H1 (cell line): ENCODE measurements around the gene TIMM22. TPM values are rescaled to one million over a fixed set of nuclear protein-coding genes. Genes with fewer than 3 reads are reported as not detected.

Source experiments
- CTCF ChIA-PET: fragments of 300-600 bp; sonication (Branson Sonifier 250); formaldehyde crosslinking; loops from one replicate; lab custom pipeline; 2021; ENCODE audit not compliant: partially characterized antibody; lab: Charles Lee
- POLR2A ChIA-PET: fragments of 300-600 bp; sonication (Branson Sonifier 250); formaldehyde crosslinking; loops from one replicate; lab custom pipeline; 2021; ENCODE audit warnings: inconsistent platforms; ENCODE audit not compliant: partially characterized antibody; lab: Charles Lee
- DNase-seq, 2 experiments: peaks; one replicate each; pipeline versions ENCODE4 v3.0.0 to v3.0.0-alpha.2; 2010 to 2022; ENCODE audit warnings: low spot score in 2 of 2, low read depth in 1 of 2, mixed read lengths in 1 of 2
- FAIRE-seq: peaks from 2 replicates; lab custom pipeline; 2011; peaks lifted over from hg19 to GRCh38; lab: Jason Lieb, UNC
- H2AFZ ChIP-seq: 2 replicates; pipeline ENCODE4 v1.8.1; 2012; ENCODE audit warnings: low read length, inconsistent platforms
- H2AK5ac ChIP-seq: 2 replicates; pipeline ENCODE4 v1.6.1; 2013; ENCODE audit warnings: low read depth, low read length
- H2BK120ac ChIP-seq: replicated peaks from 2 replicates; pipeline ENCODE3; 2013; ENCODE audit warnings: low read depth, low read length, inconsistent platforms
- H2BK12ac ChIP-seq: 2 replicates; pipeline ENCODE4 v1.6.1; 2013; ENCODE audit warnings: low read depth, low read length
- H2BK15ac ChIP-seq: 2 replicates; pipeline ENCODE4 v1.6.1; 2013; ENCODE audit warnings: low read length
- H2BK20ac ChIP-seq: 2 replicates; pipeline ENCODE4 v1.6.1; 2013; ENCODE audit warnings: low read length
- H2BK5ac ChIP-seq: 2 replicates; pipeline ENCODE4 v1.6.1; 2013; ENCODE audit warnings: low read depth, low read length
- H3K14ac ChIP-seq: 2 replicates; pipeline ENCODE4 v1.6.1; 2013; ENCODE audit warnings: inconsistent platforms; ENCODE audit not compliant: insufficient read length
- H3K18ac ChIP-seq: 2 replicates; pipeline ENCODE4 v1.6.1; 2013; ENCODE audit warnings: low read length; ENCODE audit errors: extremely low read depth
- H3K23ac ChIP-seq: 2 replicates; pipeline ENCODE4 v1.6.1; 2013; ENCODE audit warnings: inconsistent platforms; ENCODE audit not compliant: insufficient read length
- H3K23me2 ChIP-seq: 2 replicates; pipeline ENCODE4 v1.6.1; 2013; ENCODE audit warnings: low read depth, low read length
- H3K27ac ChIP-seq: 2 replicates; pipeline ENCODE4 v1.6.1; 2011; ENCODE audit warnings: low read depth, low read length, inconsistent platforms
- H3K27me3 ChIP-seq, 4 experiments: replicated peaks in 1 of 4; 1 replicate in 1 of 4; 2 replicates in 3 of 4; pipeline versions ENCODE4 v1.6.1 to v1.8.1; 2011 to 2013; ENCODE audit warnings: low read length in 3 of 4, mild to moderate bottlenecking in 3 of 4, inconsistent platforms in 2 of 4, mixed read lengths in 2 of 4, moderate library complexity in 1 of 4; ENCODE audit not compliant: control insufficient read depth in 3 of 4, insufficient read depth in 3 of 4; ENCODE audit errors: extremely low read depth in 1 of 4
- H3K36me3 ChIP-seq, 4 experiments: 2 replicates each; pipeline versions ENCODE4 v1.6.1 to v1.8.1; 2011 to 2013; ENCODE audit warnings: mild to moderate bottlenecking in 4 of 4, low read length in 3 of 4, moderate library complexity in 2 of 4, control low read depth in 1 of 4, inconsistent platforms in 1 of 4; ENCODE audit not compliant: insufficient read depth in 4 of 4, control insufficient read depth in 2 of 4
- H3K4ac ChIP-seq: replicated peaks from 2 replicates; pipeline ENCODE3; 2013; ENCODE audit warnings: low read length, low read depth, mixed read lengths, inconsistent platforms; ENCODE audit not compliant: insufficient read length
- H3K4me1 ChIP-seq, 4 experiments: replicated peaks in 1 of 4; 1 replicate in 1 of 4; 2 replicates in 3 of 4; pipeline versions ENCODE4 v1.6.1 to v1.8.1; 2011 to 2013; ENCODE audit warnings: low read length in 3 of 4, inconsistent platforms in 2 of 4, mixed read lengths in 1 of 4; ENCODE audit not compliant: insufficient read depth in 4 of 4, control insufficient read depth in 3 of 4
- H3K4me2 ChIP-seq, 2 experiments: 2 replicates each; pipeline versions ENCODE4 v1.6.1 to v1.8.1; 2011 to 2013; ENCODE audit warnings: low read depth in 2 of 2, low read length in 2 of 2, control low read depth in 1 of 2, inconsistent platforms in 1 of 2, mild to moderate bottlenecking in 1 of 2; ENCODE audit not compliant: insufficient read depth in 1 of 2
- H3K4me3 ChIP-seq, 4 experiments: fragments of 200-600, 300-600 bp in 1 of 4; sonication (generic), shearing (Covaris generic), sonication (Bioruptor Twin) in 1 of 4; 2 replicates each; pipeline versions ENCODE4 v1.5.1 to v1.8.1; 2011 to 2016; ENCODE audit warnings: low read length in 4 of 4, low read depth in 3 of 4, control low read depth in 2 of 4, inconsistent platforms in 2 of 4, mild to moderate bottlenecking in 2 of 4, mixed read lengths in 1 of 4, moderate library complexity in 1 of 4; ENCODE audit not compliant: insufficient read depth in 2 of 4; ENCODE audit errors: extremely low read depth in 1 of 4
- H3K56ac ChIP-seq: replicated peaks from 2 replicates; pipeline ENCODE3; 2013; ENCODE audit warnings: low read depth, mild to moderate bottlenecking, mixed read lengths, low read length, inconsistent platforms; ENCODE audit not compliant: insufficient read length
- H3K79me1 ChIP-seq: 2 replicates; pipeline ENCODE4 v1.6.1; 2013; ENCODE audit warnings: low read depth, low read length, control low read depth
- H3K79me2 ChIP-seq, 2 experiments: 2 replicates each; pipeline versions ENCODE4 v1.6.1 to v1.8.1; 2012 to 2013; ENCODE audit warnings: low read length in 2 of 2, mild to moderate bottlenecking in 2 of 2, inconsistent platforms in 1 of 2; ENCODE audit not compliant: insufficient read depth in 2 of 2, control insufficient read depth in 1 of 2
- H3K9ac ChIP-seq, 4 experiments: replicated peaks in 1 of 4; 1 replicate in 1 of 4; 2 replicates in 3 of 4; pipeline versions ENCODE4 v1.6.1 to v1.8.1; 2011 to 2013; ENCODE audit warnings: low read depth in 3 of 4, low read length in 3 of 4, control low read depth in 2 of 4, mild to moderate bottlenecking in 2 of 4, moderate library complexity in 2 of 4, inconsistent platforms in 1 of 4; ENCODE audit errors: extremely low read depth in 1 of 4
- H3K9me3 ChIP-seq, 2 experiments: 2 replicates each; pipeline versions ENCODE4 v1.6.1 to v1.8.1; 2012 to 2013; ENCODE audit warnings: mild to moderate bottlenecking in 2 of 2, moderate library complexity in 2 of 2, control low read depth in 1 of 2, inconsistent platforms in 1 of 2, low read depth in 1 of 2, low read length in 1 of 2, mixed read lengths in 1 of 2; ENCODE audit not compliant: insufficient read depth in 2 of 2
- H4K20me1 ChIP-seq, 2 experiments: replicated peaks in 1 of 2; 2 replicates each; pipeline versions ENCODE3 to v1.8.1; 2011 to 2013; ENCODE audit warnings: inconsistent platforms in 2 of 2, low read length in 2 of 2, mild to moderate bottlenecking in 1 of 2; ENCODE audit not compliant: insufficient read depth in 2 of 2, control insufficient read depth in 1 of 2
- H4K5ac ChIP-seq: 2 replicates; pipeline ENCODE4 v1.6.1; 2013; ENCODE audit warnings: low read length, low read depth, mixed read lengths, inconsistent platforms; ENCODE audit not compliant: insufficient read length
- H4K8ac ChIP-seq: 2 replicates; pipeline ENCODE4 v1.8.0; 2013; ENCODE audit warnings: mild to moderate bottlenecking, moderate library complexity, low read length, inconsistent platforms; ENCODE audit not compliant: insufficient read depth; ENCODE audit errors: extremely low read depth
- H4K91ac ChIP-seq: replicated peaks from 2 replicates; pipeline ENCODE3; 2013; ENCODE audit warnings: low read length, mixed read lengths, inconsistent platforms; ENCODE audit not compliant: insufficient read length
- EGR1 ChIP-seq: IDR thresholded peaks from 2 replicates; pipeline ENCODE4 v1.6.1; 2011; ENCODE audit warnings: low read depth, low read length, borderline replicate concordance
- POLR2AphosphoS5 ChIP-seq: IDR thresholded peaks from 2 replicates; pipeline ENCODE4 v1.6.1; 2011; ENCODE audit warnings: low read depth, low read length
- WGBS, 2 experiments: shearing (Covaris generic) in 1 of 2; methylation state at CpG; one replicate each; pipeline versions ENCODE4 v1.1.6 to v1.1.7; 2013 to 2015; ENCODE audit warnings: low lambda C conversion rate in 2 of 2, mixed read lengths in 2 of 2, inconsistent platforms in 1 of 2, low coverage in 1 of 2, missing lambda C conversion rate in 1 of 2; ENCODE audit not compliant: insufficient replicate concordance in 2 of 2, insufficient coverage in 1 of 2, insufficient read length in 1 of 2; ENCODE audit errors: extremely low coverage in 1 of 2, missing lambda C conversion rate in 1 of 2; 5-methylcytosine and 5-hydroxymethylcytosine counted together
- polyA plus RNA-seq, 7 experiments: library from polyadenylated mRNA; depleted of rRNA in 3 of 7; stranded (reverse) in 5 of 7; unstranded in 2 of 7; fragments of >200 nt in 5 of 7; fragments of 200-250 nt in 2 of 7; gene quantifications; 1 replicate in 5 of 7; 2 replicates in 1 of 7; 4 replicates in 1 of 7; pipeline versions ENCODE4 v1.2.1 to v1.2.3, GENCODE V29; 2011 to 2013; ENCODE audit warnings: missing spikeins in 2 of 7, mixed read lengths in 2 of 7
- total RNA-seq: library from RNA; stranded (reverse); fragmentation: NEBNext Ultra II Directional; extraction: Animal tissue kit (Norgen Biotek cat#: 25700); gene quantifications from 2 replicates; pipeline ENCODE4 v1.2.1, GENCODE V29; 2021

TIMM22 gene
- total and polyA plus RNA-seq, 2 of the 8 experiments (the other 6 are each of a cell fraction or from before 2014, with no cell fraction given): 13.8 to 17.4 TPM

DNA sequence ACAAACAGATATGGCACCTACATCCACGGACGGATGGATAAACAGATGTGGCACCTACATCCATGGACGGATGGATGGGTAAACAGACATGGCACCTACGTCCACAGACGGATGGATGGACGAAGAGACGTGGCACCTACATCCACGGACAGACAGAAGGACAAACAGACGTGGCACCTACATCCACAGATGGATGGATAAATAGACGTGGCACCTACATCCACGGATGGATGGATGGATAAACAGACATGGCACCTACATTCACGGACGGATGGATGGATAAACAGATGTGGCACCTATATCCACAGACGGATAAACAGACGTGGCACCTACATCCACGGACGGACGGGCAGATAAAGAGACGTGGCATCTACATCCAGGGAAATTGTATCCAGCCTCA lies 45.6 kb downstream of the TIMM22 start:
- Histone ChIP-seq H2AFZ (no peak overlapping the region), H4K8ac (no peak overlapping the region; the same call in 1 of the 2 replicates), H3K79me1 (no peaks in the 10 kb centered on the region; the same call in 1 of the 2 replicates), H3K18ac (no peak overlapping the region), H3K23me2 (no peaks in the 10 kb centered on the region), H3K79me2 (no peaks in the 10 kb centered on the region), H3K4ac (no peak overlapping the region), H4K5ac (no peak overlapping the region), H3K14ac (no peak overlapping the region), H2BK12ac (no peak overlapping the region), H3K27me3 (0 out of 7 replicates have a peak, but pooled peaks cover 0 to 2% (median 0%) of the 10 kb centered on the region in 4 experiments), H3K23ac (no peak overlapping the region), H3K36me3 (no peaks in the 10 kb centered on the region; a peak in 1 of 8 replicates), H2BK120ac (no peak overlapping the region), H3K56ac (no peak overlapping the region), H3K4me1 (peaks cover 0 to 7% (median 6%) of the 10 kb centered on the region in 4 experiments; a peak in 5 of 7 replicates), H2BK20ac (no peak overlapping the region), H2BK5ac (no peak overlapping the region), H3K9ac (no peak overlapping the region), H4K91ac (no peak overlapping the region), H3K4me2 (no peak overlapping the region), H2AK5ac (no peak overlapping the region), H2BK15ac (0 out of 2 replicates have a peak overlapping the region, but pooled peaks have one; percentile 61), H3K27ac (no peak overlapping the region; the same call in 1 of the 2 replicates), H3K9me3 (no peaks in the 10 kb centered on the region), H3K4me3 (no peak overlapping the region), H4K20me1 (no peaks in the 10 kb centered on the region)
- 92% methylated on average over 19 of the region's 19 CpGs; no CpG with 5 or more reads in 1 of the 2 experiments for WGBS, 2 experiments
- DNase-seq (no peak), FAIRE-seq (no peak)
- ChIA-PET POLR2A (interaction anchor here (2.0 kb wide), 1 partner anchor 15 kb away, joined by 5 read pairs; no protein-coding TSS in a partner anchor), CTCF (interaction anchor here (1.0 to 3.1 kb wide), 4 partner anchors 11 to 342 kb away, joined by 3 to 28 read pairs (median 6); no protein-coding TSS in a partner anchor)
- TF ChIP-seq POLR2AphosphoS5 (no peak), EGR1 (peak; percentile 60; the same call in 1 of the 2 replicates)
